Gastroesophageal sphincter (tissue), 4 donors: Measurements from ENCODE around the gene PDZD4. TPM values are rescaled to one million over a fixed set of nuclear protein-coding genes. Genes with fewer than 3 reads are reported as not detected.

Experiments used
- ATAC-seq: fragments of 150-250 bp; one replicate; pipeline ENCODE4 v1.9.1; 2016; ENCODE audit warnings: mild to moderate bottlenecking, moderate library complexity
- H3K27ac ChIP-seq, 4 donors: fragments of 200-600 bp; sonication (generic) in 3 of 4; 1 replicate in 3 of 4; 2 replicates in 1 of 4; pipeline ENCODE4 v1.5.1; 2016 to 2019
- H3K27me3 ChIP-seq: fragments of 200-600 bp; sonication (generic); one replicate; pipeline ENCODE4 v1.5.1; 2019
- H3K36me3 ChIP-seq, 2 donors: fragments of 200-600 bp; sonication (generic); one replicate each; pipeline ENCODE4 v1.5.1; 2019; ENCODE audit warnings: control low read depth in 1 of 2
- H3K4me1 ChIP-seq, 3 donors: fragments of 200-600 bp; sonication (generic); 1 replicate in 2 of 3; 2 replicates in 1 of 3; pipeline ENCODE4 v1.5.1; 2016 to 2019; ENCODE audit warnings: control low read depth in 2 of 3
- H3K4me3 ChIP-seq, 2 donors: fragments of 200-600 bp; sonication (generic); one replicate each; pipeline ENCODE4 v1.5.1; 2019; ENCODE audit warnings: mild to moderate bottlenecking in 1 of 2, moderate library complexity in 1 of 2
- H3K9me3 ChIP-seq, 3 donors: fragments of 200-600 bp; sonication (generic); one replicate each; pipeline ENCODE4 v1.5.1; 2017 to 2019; ENCODE audit warnings: control low read depth in 2 of 3
- EP300 ChIP-seq: sonication (generic); formaldehyde crosslinking; IDR thresholded peaks from one replicate; pipeline ENCODE4 v1.6.1; 2017; ENCODE audit warnings: antibody characterized with exemption, mild to moderate bottlenecking
- POLR2A ChIP-seq, 2 donors: fragments of 450-650 bp; IDR thresholded peaks; one replicate each; pipeline ENCODE4 v1.6.1; 2017; ENCODE audit warnings: antibody characterized with exemption in 2 of 2, mild to moderate bottlenecking in 2 of 2, moderate library complexity in 1 of 2
- POLR2AphosphoS5 ChIP-seq: sonication (generic); formaldehyde crosslinking; IDR thresholded peaks from one replicate; pipeline ENCODE4 v1.6.1; 2017; ENCODE audit warnings: antibody characterized with exemption
- WGBS, 2 donors: methylation state at CpG; one replicate each; pipeline ENCODE4 v1.1.5; 2018; ENCODE audit warnings: low coverage in 1 of 2; 5-methylcytosine and 5-hydroxymethylcytosine counted together
- total RNA-seq, 4 donors: library from RNA; depleted of rRNA; stranded (reverse); fragments of >200 nt; gene quantifications; one replicate each; pipeline ENCODE4 v1.1.0, GENCODE V29; 2016
- TF ChIP-seq, protein P1 (sequence below), 4 experiments: fragments of 200-600 bp in 2 of 4; fragments of 450-650 bp in 2 of 4; sonication (generic) in 1 of 4; IDR thresholded peaks; one replicate each; pipeline ENCODE4 v1.5.1; 2017 to 2019; ENCODE audit warnings: antibody characterized with exemption in 4 of 4, mild to moderate bottlenecking in 2 of 4, moderate library complexity in 2 of 4

Gene PDZD4
- total RNA-seq, 4 donors from 2014 or later, result 10.6 to 48.5 (median 26.4) TPM

DNA sequence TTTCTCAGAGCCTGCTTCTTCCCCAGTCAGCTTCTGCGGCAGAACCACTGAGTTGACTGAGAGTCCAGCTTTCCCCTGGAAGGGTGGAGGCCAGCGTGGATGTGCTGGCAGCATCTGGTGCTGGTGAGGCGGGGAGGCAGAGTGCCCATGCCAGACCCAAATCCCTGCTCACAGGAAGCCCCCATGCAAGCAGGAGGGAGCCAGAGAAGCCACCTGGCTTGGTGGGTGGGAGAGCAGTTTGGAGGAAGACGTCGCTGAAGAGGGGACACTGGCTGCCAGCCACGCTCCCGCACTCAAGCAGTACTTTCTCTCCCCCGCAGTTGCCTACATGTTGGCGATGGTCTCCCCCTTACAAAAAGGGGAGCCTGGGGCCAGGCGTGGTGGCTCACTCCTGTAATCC lies 6.0 kb downstream of the PDZD4 start:
- ATAC-seq, result no peak
- Histone ChIP-seq H3K9me3 (no peaks in the 10 kb centered on the region), H3K27ac (no peak overlapping the region), H3K4me1 (peaks cover 0 to 17% (median 3%) of the 10 kb centered on the region in 3 donors), H3K4me3 (no peak overlapping the region), H3K36me3 (no peaks in the 10 kb centered on the region), H3K27me3 (no peaks in the 10 kb centered on the region)
- no CpG with 5 or more reads among the region's 10 CpGs for whole genome bisulfite sequencing, 2 donors
- TF ChIP-seq POLR2AphosphoS5, result no peak
- TF ChIP-seq POLR2A (IDR thresholded peaks at IDR 0.05), result no peak
- no peak for TF ChIP-seq EP300
- TF ChIP-seq, protein P1, sequence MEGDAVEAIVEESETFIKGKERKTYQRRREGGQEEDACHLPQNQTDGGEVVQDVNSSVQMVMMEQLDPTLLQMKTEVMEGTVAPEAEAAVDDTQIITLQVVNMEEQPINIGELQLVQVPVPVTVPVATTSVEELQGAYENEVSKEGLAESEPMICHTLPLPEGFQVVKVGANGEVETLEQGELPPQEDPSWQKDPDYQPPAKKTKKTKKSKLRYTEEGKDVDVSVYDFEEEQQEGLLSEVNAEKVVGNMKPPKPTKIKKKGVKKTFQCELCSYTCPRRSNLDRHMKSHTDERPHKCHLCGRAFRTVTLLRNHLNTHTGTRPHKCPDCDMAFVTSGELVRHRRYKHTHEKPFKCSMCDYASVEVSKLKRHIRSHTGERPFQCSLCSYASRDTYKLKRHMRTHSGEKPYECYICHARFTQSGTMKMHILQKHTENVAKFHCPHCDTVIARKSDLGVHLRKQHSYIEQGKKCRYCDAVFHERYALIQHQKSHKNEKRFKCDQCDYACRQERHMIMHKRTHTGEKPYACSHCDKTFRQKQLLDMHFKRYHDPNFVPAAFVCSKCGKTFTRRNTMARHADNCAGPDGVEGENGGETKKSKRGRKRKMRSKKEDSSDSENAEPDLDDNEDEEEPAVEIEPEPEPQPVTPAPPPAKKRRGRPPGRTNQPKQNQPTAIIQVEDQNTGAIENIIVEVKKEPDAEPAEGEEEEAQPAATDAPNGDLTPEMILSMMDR (IDR thresholded peaks at IDR 0.05), result no peak

DNA sequence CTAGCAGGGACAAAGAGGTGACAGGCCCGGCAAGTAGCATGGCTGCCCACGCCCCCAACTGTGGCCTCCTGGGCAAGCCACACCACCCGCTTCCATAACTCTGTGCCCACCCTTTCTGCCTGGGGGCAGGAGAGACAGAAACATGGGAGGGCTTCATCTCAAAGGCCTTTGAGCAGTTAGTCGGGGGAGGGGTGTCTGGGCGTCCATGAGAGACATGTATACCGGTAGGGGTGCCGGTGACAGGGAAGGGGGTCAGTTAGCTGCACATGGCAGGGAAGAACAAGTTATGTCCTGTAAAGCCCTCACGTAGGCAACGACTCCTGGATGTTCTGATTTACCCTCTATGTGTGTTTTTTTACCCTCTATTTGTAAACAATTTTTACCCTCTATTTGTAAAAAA lies 9.3 kb downstream of the PDZD4 start:
- TF ChIP-seq POLR2A (IDR thresholded peaks at IDR 0.05) (no peak), POLR2AphosphoS5 (no peak), EP300 (no peak)
- TF ChIP-seq, protein P1 (IDR thresholded peaks at IDR 0.05), result no peak
- no peak for ATAC-seq
- WGBS, 2 donors, result 88% methylated on average over 4 of the region's 9 CpGs; no CpG with 5 or more reads in 1 of the 2 donors

DNA sequence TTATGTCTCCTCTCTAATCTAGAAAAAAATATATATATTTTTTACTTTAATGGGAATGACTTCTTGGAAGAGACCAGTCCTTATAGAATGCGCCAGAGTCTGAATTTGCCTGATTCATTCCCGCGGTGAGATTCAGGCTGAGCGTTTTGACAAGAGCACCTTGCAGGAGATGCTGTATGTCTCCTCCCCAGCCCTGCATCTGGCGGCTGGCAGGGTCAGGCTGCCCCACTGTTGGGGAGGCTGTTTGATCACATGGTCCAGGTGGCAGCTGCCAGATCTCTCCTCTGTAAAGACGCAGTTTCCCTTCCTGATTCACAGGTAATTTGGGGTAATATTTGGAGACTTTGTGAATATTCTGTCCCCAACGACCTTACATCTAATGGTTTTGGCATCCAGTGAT lies 9.7 kb downstream of the PDZD4 start:
- H3K27me3 ChIP-seq, result no peaks in the 10 kb centered on the region
- peaks cover 0 to 16% (median 4%) of the 10 kb centered on the region in 3 donors for H3K4me1 ChIP-seq
- H3K4me3 ChIP-seq, result no peak overlapping the region
- 60 to 90% methylated on average over 1 to 3 of the region's 7 CpGs for whole genome bisulfite sequencing, 2 donors
- no peak overlapping the region for H3K27ac ChIP-seq
- no peak for ATAC-seq
- TF ChIP-seq POLR2AphosphoS5 (no peak), EP300 (no peak), POLR2A (IDR thresholded peaks at IDR 0.05) (no peak)
- TF ChIP-seq, protein P1 (IDR thresholded peaks at IDR 0.05), result no peak
- H3K9me3 ChIP-seq, result no peaks in the 10 kb centered on the region
- H3K36me3 ChIP-seq, result no peaks in the 10 kb centered on the region

More for the DNA sequence above, 9.3 kb downstream of the PDZD4 start:
- Histone ChIP-seq H3K36me3 (no peaks in the 10 kb centered on the region), H3K9me3 (no peaks in the 10 kb centered on the region), H3K27ac (no peak overlapping the region), H3K27me3 (no peaks in the 10 kb centered on the region), H3K4me3 (no peak overlapping the region), H3K4me1 (peaks cover 0 to 16% (median 4%) of the 10 kb centered on the region in 3 donors)

GRCh38 chrX:153819384-153820040 lies 10.8 kb downstream of the PDZD4 start:
- 63% methylated on average over 6 of the region's 23 CpGs; no CpG with 5 or more reads in 1 of the 2 donors for WGBS, 2 donors
- ATAC-seq, result no peak
- H3K27me3 ChIP-seq, result no peaks in the 10 kb centered on the region
- no peaks in the 10 kb centered on the region for H3K9me3 ChIP-seq
- no peaks in the 10 kb centered on the region for H3K36me3 ChIP-seq
- H3K27ac ChIP-seq, result peak overlapping the region in 2 of 4 donors; percentile 11 to 63
- H3K4me3 ChIP-seq, result peak overlapping the region; percentile 40 to 53
- H3K4me1 ChIP-seq, result peaks cover 0 to 16% (median 4%) of the 10 kb centered on the region in 3 donors
- TF ChIP-seq POLR2AphosphoS5 (no peak), POLR2A (IDR thresholded peaks at IDR 0.05) (no peak), EP300 (no peak)
- TF ChIP-seq, protein P1 (IDR thresholded peaks at IDR 0.05), result no peak
